Effector CD8-positive, alpha-beta T cell (primary cell): Measurements from ENCODE around the gene FMO4.
"Not testable (repeated sequence)": the region's sequence is repeated elsewhere in the genome, so short reads cannot be mapped to it uniquely, and the experiment has no call there.

ENCODE experiments used
- DNase-seq: peaks from one replicate; lab custom pipeline; 2025; lab: John Stamatoyannopoulos, UW

FMO4 gene

DNA sequence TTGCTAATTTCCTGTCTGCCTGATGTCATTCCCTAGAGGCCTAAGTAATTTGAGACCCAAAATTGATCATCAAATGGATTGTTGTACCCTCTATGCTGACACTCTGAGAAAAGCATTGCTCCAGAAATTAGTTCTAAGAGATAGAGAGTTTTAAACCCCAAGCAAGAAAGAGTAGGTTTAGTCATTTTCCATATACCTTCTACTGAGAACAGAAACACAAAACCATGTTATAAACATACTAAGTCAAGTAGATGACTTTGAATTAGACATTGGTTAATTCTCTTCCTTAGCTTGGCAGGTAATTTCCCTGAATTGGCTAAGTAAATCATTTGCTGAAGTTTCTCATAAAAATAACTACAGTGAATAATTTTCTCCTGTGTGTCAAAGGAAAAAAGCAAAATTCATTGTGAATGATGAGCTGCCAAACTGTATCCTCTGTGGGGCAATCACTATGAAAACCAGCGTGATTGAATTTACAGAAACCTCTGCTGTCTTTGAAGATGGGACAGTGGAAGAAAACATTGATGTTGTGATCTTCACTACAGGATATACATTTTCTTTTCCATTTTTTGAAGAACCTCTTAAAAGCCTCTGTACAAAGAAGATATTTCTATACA lies 20.1 kb downstream of the FMO4 start:
- no peak for DNase-seq

DNA sequence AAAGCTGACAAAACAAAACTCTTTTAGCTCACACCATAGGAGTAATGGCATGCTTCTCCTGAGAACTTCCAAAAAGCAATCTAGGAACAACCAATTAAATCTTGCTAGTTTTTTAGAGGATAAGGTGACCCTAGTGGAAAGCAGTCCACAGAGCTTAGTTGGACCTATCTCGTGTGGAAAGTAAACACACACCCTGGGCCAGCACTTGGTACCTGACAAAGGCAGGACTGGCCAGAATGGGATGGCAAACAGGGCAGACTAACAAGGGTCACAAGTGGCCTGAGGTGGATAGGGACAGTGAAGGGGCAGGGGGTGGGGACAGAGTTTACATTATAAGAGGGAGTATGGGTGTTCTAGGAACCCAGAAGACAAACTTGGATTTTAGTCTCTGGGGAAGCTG lies 22.0 kb downstream of the FMO4 start:
- no peak for DNase-seq

DNA sequence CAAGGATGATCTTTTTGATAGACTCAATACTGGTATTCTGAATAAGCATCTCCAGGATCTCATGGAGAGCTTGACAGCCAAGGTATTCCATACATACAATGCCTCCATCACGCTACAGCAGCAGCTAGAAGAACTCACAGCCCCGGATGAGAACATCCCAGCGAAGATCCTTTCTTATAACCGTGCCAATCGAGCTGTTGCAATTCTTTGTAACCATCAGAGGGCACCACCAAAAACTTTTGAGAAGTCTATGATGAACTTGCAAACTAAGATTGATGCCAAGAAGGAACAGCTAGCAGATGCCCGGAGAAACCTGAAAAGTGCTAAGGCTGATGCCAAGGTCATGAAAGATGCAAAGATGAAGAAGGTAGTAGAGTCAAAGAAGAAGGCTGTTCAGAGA lies 25.4 kb downstream of the FMO4 start:
- not testable (repeated sequence) for DNase-seq

DNA sequence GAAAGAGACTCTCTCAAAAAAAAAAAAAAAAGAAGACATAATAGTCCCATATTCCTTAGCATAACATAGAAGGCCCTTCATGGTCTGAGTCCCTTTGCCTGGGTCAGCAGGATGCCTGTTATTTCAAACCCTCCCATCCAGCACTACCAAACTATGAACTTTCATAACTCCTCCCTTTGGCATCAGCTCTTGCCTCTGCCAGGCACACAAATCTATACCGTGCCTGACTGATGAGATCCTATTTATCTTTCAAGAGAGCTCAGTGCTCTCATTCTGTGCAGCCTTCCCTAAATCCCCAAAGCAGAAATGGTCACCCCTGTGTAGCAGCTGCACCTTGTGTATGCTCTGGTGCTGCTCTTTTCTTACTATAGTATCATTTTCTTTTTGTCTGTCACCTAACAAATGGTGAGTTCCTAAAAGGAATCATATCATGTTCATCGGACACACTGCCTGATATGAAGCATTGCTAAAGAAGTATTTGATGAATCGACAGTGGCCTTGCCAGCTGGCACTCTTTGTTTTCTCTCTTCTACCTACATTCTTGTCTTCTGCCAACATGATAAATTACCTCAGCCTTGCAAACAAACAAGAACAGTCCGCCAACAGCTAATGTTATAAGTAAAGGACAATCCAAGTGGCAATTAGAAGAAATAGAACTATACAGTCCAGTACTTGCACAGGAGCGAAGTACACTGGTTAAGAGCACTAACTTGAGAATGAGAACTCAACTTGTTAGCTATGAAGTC lies 29.9 kb downstream of the FMO4 start:
- no peak for DNase-seq

DNA sequence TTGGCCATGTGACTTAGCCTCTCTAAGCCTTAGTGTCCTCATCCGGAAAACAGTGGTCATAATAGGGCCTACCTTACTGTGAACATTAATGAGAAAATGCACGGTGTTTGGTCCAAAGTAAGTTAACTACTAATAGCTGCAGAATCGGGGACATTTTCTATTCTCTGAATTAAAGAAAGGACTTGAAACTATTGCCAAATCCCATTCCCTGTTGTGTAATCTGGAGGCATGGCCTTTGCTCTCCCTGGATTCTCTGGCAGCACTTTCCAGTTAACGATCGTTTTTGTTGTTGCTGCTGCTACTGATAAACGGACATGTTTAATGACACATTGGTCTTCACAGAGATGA lies 30.5 kb downstream of the FMO4 start:
- DNase-seq, result no peak

DNA sequence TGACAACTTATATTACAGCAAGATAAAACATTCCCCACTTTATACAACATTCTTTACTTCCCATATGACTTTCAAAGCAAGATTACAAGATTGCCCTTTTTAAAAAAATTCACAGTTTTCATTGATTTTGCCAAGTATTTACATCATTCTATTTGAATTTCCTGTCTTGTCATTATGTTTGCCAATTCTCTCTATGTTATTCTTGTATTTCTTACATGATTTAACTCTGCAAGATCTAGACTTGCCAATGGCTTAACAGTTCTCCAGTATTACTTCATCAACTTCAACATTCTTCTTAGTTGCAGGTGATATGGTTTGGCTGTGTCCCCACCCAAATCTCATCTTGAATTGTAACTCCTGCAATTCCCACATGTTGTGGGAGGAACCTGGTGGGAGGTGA lies 31.6 kb downstream of the FMO4 start:
- DNase-seq, result no peak

DNA sequence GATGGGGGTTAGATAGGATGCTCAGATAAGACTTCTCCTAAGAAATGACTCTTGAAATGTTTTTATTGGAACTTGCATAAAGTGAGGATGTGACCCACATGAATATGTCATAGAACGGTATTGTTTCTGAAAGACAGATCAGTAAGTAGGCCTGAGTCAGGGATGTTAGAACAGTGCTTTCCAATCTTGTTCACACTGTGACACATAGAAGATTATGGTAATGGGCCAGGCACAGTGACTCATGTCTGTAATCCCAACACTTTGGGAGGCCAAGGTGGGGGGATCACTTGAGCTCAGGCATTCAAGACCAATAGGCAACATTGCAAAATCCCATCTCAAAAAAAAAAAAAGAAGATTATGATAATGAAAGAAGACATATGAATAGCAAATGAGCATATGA lies 32.9 kb downstream of the FMO4 start:
- DNase-seq, result no peak

DNA sequence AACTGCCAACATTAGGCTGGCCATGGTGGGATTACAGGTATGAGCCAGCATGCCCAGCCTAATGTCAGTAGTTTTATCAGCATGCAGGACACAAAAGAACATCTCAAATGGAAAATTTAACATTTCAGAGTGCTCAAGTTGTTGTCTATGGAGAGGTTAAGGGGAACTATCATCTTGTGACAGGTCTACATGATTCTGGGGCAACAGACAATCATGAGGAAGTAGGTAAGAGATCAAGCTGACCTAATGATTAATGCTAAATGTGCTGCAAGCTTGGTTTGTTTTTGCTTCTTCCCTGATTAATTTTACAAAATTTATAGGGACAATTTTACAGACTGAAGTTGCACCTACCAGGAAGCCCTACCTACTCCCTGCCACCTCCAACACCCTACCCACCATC lies 36.6 kb downstream of the FMO4 start:
- DNase-seq, result no peak

DNA sequence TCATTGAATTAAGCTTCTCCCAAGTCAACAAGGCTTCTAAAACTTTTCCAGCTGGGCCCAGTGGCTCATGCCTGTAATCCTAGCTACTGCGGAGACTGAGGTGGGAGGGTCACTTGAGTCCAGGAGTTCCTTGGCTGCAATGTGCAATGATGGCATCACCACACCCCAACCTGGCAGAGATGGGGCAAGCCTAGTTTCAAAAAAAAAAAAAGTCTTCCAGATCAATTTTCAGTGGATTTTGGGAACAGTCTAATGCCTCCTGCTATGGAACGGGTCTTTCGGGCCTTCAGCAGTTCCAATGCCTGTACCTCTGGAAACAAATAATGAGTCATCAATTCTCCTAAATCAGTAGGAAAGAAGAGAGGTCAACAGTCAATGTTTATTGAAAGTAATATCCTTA lies 38.0 kb downstream of the FMO4 start:
- no peak for DNase-seq

DNA sequence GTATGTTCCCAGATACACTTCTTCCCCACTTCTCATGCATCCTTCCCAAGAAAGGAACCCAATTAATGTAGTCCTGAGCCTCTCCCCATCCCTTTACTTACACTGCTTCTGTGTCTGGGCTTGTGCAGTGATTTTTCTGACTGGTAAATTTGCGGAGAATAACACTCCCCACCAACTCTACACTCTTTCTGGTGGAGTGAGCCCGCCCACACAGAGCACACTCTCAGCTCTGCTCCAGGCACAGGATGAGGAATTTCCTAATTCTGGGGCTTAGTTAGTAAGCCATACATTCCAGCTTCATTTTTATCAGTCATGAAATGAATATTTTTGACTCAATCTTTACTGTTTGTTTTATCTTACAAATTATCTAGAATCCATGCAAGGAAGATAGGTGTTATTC lies 38.6 kb downstream of the FMO4 start:
- no peak for DNase-seq

DNA sequence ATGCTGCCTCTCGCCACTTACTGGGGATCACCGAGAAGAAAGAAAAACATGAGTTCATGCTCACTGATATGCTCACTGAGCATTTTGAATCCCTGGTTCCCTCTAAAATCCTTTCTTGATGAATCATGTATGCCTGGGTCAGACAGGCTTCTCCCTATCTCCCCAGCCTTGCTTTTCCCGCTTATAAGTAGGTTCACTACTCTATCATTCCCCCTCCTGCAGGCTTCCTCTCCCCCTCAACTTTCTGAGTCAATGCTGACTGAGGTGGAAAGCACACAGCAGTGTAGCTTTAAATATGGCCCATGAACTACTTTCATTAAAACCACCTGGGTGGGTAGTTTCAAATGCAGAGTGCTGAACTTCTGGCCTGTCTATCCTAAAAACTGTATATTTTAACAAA lies 41.7 kb downstream of the FMO4 start:
- DNase-seq, result no peak

DNA sequence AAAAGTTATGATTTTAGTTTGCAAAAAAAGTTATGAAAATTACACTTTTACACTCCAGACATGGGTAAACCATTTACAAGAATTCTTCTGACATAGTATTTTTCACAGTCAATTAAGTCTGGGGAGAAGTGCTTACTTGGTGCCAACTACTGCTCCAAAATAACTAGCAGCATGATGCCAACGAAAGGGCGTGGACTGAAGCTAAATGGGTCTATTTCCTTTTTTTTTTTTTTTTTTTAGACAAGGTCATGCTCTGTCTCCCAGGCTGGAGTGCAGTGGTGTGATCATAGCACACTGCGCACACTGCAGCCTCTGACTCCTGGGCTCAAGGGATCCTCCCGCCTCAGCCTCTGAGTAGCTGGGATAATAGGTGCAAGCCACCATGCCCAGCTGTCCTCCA lies 43.2 kb downstream of the FMO4 start:
- DNase-seq, result no peak

DNA sequence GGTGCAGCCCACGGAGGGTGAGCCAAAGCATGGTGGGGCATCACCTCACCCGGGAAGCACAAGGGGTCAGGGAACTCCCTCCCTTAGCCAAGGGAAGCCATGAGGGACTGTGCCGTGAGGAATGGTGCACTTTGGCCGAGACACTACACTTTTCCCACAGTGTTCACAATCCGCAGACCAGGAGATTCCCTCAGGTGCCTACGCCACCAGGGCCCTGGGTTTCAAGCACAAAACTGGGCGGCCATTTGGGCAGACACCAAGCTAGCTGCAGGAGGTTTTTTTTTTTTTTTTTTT lies 45.3 kb downstream of the FMO4 start:
- not testable (repeated sequence) for DNase-seq

DNA sequence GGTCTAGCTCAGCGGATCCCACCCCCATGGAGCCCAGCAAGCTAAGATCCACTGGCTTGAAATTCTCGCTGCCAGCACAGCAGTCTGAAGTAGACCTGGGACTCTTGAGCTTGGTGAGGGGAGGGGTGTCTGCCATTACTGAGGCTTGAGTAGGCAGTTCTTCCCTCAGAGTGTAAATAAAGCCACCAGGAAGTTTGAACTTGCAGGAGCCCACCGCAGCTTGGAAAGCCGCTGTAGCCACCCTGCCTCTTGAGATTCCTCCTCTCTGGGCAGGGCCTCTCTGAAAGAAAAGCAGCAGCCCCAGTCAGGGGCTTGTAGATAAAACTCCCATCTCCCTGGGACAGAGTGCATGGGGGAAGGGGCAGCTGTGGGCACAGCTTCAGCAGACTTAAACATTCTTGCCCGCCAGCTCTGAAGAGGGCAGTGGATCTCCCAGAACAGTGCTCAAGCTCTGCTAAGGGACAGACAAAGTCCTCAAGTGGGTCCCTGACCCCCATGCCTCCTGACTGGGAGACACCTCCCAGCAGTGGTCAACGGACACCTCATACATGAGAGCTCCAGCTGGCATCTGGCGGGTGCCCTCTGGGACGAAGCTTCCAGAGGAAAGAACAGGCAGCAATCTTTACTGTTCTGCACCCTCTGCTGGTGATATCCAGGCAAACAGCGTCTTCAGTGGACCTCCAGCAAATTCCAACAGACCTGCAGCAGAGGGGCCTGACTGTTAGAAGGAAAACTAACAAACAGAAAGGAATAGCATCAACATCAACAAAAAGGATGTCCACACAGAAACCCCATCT lies 45.9 kb downstream of the FMO4 start:
- not testable (repeated sequence) for DNase-seq

DNA sequence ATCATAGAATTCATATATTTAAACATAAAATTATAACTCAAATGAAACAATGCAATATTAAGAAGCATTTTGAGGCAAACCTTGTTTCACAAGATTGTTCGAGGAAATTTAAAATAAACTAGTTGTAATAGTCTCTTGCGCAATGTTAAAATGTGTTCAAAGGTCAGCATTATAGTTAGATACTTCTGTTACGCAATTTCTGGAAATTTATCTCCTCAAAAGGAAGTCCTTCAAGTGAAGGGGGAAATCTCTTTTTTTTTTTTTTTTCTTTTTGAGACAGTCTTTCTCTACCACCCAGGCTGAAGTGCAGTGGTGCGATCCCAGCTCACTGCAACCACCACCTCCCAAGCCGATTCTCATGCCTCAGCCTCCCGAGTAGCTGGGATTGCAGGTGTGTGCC lies 52.1 kb downstream of the FMO4 start:
- DNase-seq, result no peak

DNA sequence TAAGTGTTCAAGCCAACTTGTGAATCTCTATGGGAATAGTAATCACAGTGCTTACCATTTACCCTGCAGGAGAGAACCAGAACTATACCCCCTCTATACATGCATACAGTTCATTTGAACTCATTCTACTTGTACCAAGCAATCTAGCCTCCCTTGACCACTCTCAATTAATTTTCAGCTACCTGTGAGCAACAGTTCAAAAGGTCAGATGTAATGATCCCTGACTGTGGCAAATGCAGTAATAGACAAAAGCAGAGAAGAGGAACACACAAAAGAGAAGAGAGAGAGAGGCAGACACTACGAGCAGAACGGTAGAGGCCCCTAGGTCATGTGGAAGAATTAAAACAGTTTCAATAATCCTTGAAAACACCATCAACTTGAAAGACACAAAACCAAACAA lies 52.8 kb downstream of the FMO4 start:
- DNase-seq, result no peak

DNA sequence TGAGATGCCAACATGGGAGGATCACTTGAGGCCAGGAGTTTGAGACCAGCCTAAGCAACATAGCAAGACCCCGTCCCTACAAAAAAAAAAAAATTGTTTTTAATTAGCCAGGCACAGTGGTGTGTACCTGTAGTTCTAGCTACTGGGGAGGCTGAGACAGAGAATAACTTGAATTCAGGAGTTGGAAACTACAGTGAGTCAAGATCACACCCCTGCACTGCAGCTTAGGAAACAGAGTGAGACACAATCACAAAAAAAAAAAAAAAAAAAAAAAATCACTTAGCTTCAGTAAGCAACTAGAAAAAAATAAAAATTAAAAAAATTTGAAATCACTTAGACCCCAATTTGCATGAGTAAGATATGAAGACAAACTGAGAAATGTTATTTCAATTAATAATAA lies 53.5 kb downstream of the FMO4 start:
- DNase-seq, result no peak

DNA sequence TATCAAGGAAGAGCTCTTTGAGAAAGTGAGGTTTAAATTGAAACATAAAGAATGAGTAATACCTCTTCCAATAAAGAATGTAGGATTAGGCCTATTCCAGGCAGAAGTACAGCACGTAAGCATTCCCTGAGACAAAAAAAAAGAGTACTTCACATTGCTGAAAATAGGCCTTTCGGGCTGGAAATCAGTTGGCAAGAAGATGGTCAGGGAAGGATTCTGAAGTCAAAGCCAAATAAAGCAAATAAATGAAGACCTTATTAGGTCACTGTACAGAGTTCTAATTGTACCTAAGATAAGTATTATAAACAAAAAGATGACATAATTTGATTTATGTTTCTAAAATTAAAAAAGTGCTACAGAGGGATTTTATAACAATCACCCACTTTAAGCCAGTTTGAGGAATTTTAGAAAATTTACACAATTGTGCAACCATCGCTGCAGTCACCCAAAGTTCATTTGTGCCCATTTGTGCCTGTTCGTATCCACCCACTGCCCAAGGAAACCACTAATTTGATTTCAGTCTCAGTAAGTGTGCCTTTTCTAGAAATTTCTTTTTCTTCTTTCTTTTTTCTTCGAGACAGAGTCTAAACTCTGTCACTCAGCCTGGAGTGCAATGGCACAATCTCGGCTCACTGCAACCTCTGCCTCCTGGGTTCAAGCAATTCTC lies 58.6 kb downstream of the FMO4 start:
- no peak for DNase-seq

DNA sequence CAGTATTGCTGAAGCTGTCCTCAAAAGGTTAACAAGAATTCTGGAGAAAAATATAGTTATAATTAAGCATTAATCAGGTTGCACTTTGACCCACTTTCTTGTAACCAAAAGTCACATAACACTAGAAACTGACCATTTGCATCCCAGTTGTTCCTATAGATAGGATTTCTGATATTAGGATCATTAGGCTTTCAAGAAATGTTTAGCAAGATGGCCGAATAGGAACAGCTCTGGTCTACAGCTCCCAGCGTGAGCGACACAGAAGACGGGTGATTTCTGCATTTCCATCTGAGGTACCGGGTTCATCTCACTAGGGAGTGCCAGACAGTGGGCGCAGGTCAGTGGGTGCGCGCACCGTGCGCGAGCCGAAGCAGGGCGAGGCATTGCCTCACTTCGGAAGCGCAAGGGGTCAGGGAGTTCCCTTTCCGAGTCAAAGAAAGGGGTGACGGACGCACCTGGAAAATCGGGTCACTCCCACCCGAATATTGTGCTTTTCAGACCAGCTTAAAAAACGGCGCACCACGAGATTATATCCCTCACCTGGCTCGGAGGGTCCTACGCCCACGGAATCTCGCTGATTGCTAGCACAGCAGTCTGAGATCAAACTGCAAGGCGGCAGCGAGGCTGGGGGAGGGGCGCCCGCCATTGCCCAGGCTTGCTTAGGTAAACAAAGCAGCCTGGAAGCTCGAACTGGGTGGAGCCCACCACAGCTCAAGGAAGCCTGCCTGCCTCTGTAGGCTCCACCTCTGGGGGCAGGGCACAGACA lies 59.6 kb downstream of the FMO4 start:
- DNase-seq, result not testable (repeated sequence)

DNA sequence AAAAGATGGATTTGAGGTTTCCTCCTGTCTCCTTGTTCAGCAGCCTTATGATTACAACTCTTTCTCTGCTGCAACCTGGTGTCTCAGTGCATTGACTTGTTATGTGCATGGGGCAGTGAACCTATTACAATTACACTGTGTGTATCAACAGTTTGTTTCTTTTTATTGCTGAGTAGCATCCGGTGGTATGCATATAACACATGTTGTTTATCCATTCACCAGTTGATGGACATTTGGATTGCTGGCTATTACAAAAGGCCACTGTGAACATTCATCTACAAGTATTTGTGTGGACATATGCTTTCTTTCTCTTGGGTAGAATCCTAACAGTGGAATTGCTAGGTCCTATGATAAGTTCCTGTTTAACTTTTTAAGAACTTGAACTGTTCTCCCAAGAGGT lies 65.9 kb downstream of the FMO4 start:
- no peak for DNase-seq

DNA sequence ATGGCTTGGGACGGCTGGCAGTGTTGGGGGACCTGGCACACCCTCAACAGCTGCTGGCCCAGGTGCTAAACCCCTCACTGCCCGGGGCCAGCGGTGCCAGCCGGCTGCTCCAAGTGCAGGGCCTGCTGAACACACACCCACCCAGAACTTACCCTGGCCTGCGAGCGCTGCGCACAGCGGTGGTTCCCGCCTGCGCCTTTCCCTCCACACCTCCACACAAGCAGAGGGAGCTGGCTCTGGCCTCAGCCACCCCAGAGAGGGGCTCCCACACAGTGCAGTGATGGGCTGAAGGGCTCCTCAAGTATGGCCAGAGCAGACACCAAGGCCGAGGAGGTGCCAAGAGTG lies 67.9 kb downstream of the FMO4 start:
- no peak for DNase-seq

DNA sequence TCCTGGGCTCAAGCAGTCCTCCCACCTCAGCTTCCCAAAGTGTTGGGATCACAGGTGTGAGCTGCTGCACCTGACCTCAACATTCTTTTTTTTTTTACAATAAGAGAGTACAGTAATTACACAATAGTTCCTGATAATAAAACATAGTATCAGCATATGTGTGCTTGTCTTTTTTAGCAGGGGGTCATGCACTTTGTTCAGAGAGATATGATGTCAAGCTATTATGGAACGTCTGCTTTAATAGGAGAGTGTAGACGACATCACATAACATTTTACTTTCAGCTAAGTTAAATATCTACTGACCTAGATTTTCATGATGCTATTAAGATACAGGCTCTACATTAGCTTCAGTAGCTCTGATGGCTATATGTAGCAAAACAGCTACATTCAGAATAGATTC lies 70.5 kb downstream of the FMO4 start:
- DNase-seq, result no peak
